ENCODE measurements around the gene IGDCC3.

DNA sequence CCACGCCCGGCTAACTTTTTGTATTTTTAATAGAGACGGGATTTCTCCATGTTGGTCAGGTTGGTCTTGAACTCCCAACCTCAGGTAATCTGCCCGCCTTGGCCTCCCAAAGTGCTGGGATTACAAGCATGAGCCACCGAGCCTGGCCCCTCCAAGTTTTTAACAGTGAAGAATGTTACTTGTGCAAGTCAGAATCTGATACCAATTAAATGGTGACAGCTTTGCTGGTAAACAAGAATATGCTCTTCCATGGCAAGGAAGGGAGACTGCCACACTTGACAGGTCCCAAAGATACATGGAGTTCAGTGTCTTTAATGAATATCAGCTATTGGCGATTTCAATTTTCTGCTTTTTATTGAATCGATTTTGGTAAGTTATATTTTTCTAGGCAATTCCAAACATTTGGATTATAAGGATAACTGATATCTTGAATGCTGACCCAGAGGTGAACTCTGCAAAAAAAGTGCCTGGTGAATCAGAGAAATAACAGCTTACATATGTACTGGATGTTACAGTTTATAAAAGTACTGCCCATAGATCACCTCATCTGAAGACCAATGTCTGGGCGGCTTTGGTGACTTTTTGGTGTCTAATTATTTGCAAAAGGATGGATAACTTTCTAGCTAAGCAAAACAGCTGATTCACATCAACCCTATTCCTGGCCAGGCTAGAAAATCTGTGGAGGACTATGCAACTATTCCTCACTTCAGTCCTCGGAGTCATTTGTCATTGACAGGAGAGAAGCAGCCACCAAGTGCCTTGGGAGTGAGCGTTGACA, 92.3 kb downstream of the IGDCC3 start:
- TF ChIP-seq SMC3 (conservative IDR thresholded peaks at IDR 0.05; ENCODE audit: poor library complexity): no peak
- TF ChIP-seq, protein P1, sequence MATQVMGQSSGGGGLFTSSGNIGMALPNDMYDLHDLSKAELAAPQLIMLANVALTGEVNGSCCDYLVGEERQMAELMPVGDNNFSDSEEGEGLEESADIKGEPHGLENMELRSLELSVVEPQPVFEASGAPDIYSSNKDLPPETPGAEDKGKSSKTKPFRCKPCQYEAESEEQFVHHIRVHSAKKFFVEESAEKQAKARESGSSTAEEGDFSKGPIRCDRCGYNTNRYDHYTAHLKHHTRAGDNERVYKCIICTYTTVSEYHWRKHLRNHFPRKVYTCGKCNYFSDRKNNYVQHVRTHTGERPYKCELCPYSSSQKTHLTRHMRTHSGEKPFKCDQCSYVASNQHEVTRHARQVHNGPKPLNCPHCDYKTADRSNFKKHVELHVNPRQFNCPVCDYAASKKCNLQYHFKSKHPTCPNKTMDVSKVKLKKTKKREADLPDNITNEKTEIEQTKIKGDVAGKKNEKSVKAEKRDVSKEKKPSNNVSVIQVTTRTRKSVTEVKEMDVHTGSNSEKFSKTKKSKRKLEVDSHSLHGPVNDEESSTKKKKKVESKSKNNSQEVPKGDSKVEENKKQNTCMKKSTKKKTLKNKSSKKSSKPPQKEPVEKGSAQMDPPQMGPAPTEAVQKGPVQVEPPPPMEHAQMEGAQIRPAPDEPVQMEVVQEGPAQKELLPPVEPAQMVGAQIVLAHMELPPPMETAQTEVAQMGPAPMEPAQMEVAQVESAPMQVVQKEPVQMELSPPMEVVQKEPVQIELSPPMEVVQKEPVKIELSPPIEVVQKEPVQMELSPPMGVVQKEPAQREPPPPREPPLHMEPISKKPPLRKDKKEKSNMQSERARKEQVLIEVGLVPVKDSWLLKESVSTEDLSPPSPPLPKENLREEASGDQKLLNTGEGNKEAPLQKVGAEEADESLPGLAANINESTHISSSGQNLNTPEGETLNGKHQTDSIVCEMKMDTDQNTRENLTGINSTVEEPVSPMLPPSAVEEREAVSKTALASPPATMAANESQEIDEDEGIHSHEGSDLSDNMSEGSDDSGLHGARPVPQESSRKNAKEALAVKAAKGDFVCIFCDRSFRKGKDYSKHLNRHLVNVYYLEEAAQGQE (IDR thresholded peaks at IDR 0.05; ENCODE audit: borderline replicate concordance): no peak
- no peak for TF ChIP-seq RAD21 (conservative IDR thresholded peaks at IDR 0.05)
- TF ChIP-seq, protein P2, sequence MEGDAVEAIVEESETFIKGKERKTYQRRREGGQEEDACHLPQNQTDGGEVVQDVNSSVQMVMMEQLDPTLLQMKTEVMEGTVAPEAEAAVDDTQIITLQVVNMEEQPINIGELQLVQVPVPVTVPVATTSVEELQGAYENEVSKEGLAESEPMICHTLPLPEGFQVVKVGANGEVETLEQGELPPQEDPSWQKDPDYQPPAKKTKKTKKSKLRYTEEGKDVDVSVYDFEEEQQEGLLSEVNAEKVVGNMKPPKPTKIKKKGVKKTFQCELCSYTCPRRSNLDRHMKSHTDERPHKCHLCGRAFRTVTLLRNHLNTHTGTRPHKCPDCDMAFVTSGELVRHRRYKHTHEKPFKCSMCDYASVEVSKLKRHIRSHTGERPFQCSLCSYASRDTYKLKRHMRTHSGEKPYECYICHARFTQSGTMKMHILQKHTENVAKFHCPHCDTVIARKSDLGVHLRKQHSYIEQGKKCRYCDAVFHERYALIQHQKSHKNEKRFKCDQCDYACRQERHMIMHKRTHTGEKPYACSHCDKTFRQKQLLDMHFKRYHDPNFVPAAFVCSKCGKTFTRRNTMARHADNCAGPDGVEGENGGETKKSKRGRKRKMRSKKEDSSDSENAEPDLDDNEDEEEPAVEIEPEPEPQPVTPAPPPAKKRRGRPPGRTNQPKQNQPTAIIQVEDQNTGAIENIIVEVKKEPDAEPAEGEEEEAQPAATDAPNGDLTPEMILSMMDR (IDR thresholded peaks at IDR 0.05; ENCODE audit: poor library complexity, severe bottlenecking): no peak
